Measurements from ENCODE around the gene KIF1C. TPM values are rescaled to one million over a fixed set of nuclear protein-coding genes. Genes with fewer than 3 reads are reported as not detected.

KIF1C gene
- 62.3 and 82.3 TPM in 2 replicates for total RNA-seq

GRCh38 chr17:4997302-4998026 lies at the start of gene KIF1C, which contains the start of gene INCA1:
KIF1C (plus strand) TSS chr17:4997950; CDS start chr17:5000247, 2,297 bp downstream.
INCA1 (minus strand) TSS chr17:4997522; CDS start chr17:4994437, 3,085 bp downstream.

GRCh38 chr17:4948166-4948930 lies 49.4 kb upstream of the KIF1C start, which contains the start of gene PFN1:
PFN1 (minus strand) TSS chr17:4948530; CDS start chr17:4948394, 136 bp downstream.

GRCh38 chr17:4950746-4951204 lies 47.0 kb upstream of the KIF1C start, which contains the start of gene ENO3:
ENO3 (plus strand) TSS chr17:4951119; CDS start chr17:4951830, 711 bp downstream.

GRCh38 chr17:4967539-4968485 lies 29.9 kb upstream of the KIF1C start, which contains the start of gene SPAG7:
SPAG7 (minus strand) TSS chr17:4967817; CDS start chr17:4967804, 13 bp downstream.

GRCh38 chr17:4986951-4987766 lies 10.6 kb upstream of the KIF1C start, which contains the start of gene CAMTA2:
CAMTA2 (minus strand) TSS chr17:4987675; CDS start chr17:4986222, 1,453 bp downstream.

GRCh38 chr17:5035315-5035714 lies 37.6 kb downstream of the KIF1C start, which contains the start of gene SLC52A1:
SLC52A1 (minus strand) TSS chr17:5035426; CDS start chr17:5034606, 820 bp downstream.

Small RNA genes lying within 50 kb of the gene (small RNA-seq; reads per million reads assigned to genes)
- gene MIR6864 (not detected), gene MIR6865 (not detected)

Other genes starting within 250 kb of the KIF1C start
- not detected in 2 replicates for gene TM4SF5, start 226.1 kb upstream of the KIF1C start, total RNA-seq
- 0.16 TPM in 1 of 2 replicates, not detected in the other for gene VMO1, start 211.6 kb upstream of the KIF1C start, total RNA-seq
- not detected in 2 replicates for gene GLTPD2, start 209.0 kb upstream of the KIF1C start, total RNA-seq
- 82.6 and 119 TPM in 2 replicates for gene PSMB6, start 201.8 kb upstream of the KIF1C start, total RNA-seq
- 24.3 and 30.6 TPM in 2 replicates for gene PLD2, start 190.8 kb upstream of the KIF1C start, total RNA-seq
- 44.8 and 45.9 TPM in 2 replicates for gene MINK1, start 164.6 kb upstream of the KIF1C start, total RNA-seq
- gene C17orf107, start 98.4 kb upstream of the KIF1C start, total RNA-seq, result 4.4 and 5.8 TPM in 2 replicates
- gene CHRNE, start 94.9 kb upstream of the KIF1C start, total RNA-seq, result 4.7 and 5.8 TPM in 2 replicates
- not detected in 2 replicates for gene GP1BA, start 65.7 kb upstream of the KIF1C start, total RNA-seq
- gene SLC25A11, start 57.9 kb upstream of the KIF1C start, total RNA-seq, result 42.9 and 49.8 TPM in 2 replicates
- gene RNF167, start 57.7 kb upstream of the KIF1C start, total RNA-seq, result 18.1 and 20.1 TPM in 2 replicates
- gene PFN1, start 49.4 kb upstream of the KIF1C start, total RNA-seq, result 321 and 412 TPM in 2 replicates
- 0.81 and 3.6 TPM in 2 replicates for gene ENO3, start 46.8 kb upstream of the KIF1C start, total RNA-seq
- gene SPAG7, start 30.1 kb upstream of the KIF1C start, total RNA-seq, result 23.6 and 30.2 TPM in 2 replicates
- gene CAMTA2, start 10.3 kb upstream of the KIF1C start, total RNA-seq, result 12.3 and 17.7 TPM in 2 replicates
- 0.32 and 0.85 TPM in 2 replicates for gene INCA1, start 428 bp upstream of the KIF1C start, total RNA-seq
- 0.32 and 0.36 TPM in 2 replicates for gene SLC52A1, start 37.5 kb downstream of the KIF1C start, total RNA-seq
- gene ZFP3, start 80.5 kb downstream of the KIF1C start, total RNA-seq, result 2.7 and 3.1 TPM in 2 replicates
- gene ZNF232, start 113.9 kb downstream of the KIF1C start, total RNA-seq, result 4.2 and 4.3 TPM in 2 replicates
- gene USP6, start 118.1 kb downstream of the KIF1C start, total RNA-seq, result not detected in 2 replicates
- 7.5 and 9.6 TPM in 2 replicates for gene ZNF594, start 193.9 kb downstream of the KIF1C start, total RNA-seq
- gene SCIMP, start 236.9 kb downstream of the KIF1C start, total RNA-seq, result not detected in 2 replicates